ENCODE results near the gene WDR64.

The WDR64 gene

GRCh38 chr1:241839369-241839979, 187.4 kb downstream of the WDR64 start:
- no peak for DNase-seq (ENCODE audit: low spot score)

- DNase-seq (ENCODE audit: low spot score), result no peak
These were observed 188.1 kb downstream of the WDR64 start for GRCh38 chr1:241840164-241840563.

GRCh38 chr1:241841691-241842090, 189.6 kb downstream of the WDR64 start:
- DNase-seq (ENCODE audit: low spot score), result no peak

- no peak for DNase-seq (ENCODE audit: low spot score)
These were observed 190.5 kb downstream of the WDR64 start for GRCh38 chr1:241842565-241842964.

- no peak for DNase-seq (ENCODE audit: low spot score)
These were observed 192.5 kb downstream of the WDR64 start for GRCh38 chr1:241844593-241844992.

GRCh38 chr1:241846375-241846774, 194.3 kb downstream of the WDR64 start:
- no peak for DNase-seq (ENCODE audit: low spot score)

- no peak for DNase-seq (ENCODE audit: low spot score)
These were observed 194.9 kb downstream of the WDR64 start for GRCh38 chr1:241846862-241847539.

- DNase-seq (ENCODE audit: low spot score), result no peak
These were observed 195.4 kb downstream of the WDR64 start for GRCh38 chr1:241847540-241847795.

- peak; percentile 93 for DNase-seq (ENCODE audit: low spot score)
These were observed 196.0 kb downstream of the WDR64 start, which contains the start of gene EXO1 for GRCh38 chr1:241847796-241848685. Gene EXO1 (plus strand): TSS chr1:241848204. CDS start chr1:241850426, 2,222 bp downstream.

- no peak for DNase-seq (ENCODE audit: low spot score)
These were observed 196.7 kb downstream of the WDR64 start for GRCh38 chr1:241848686-241849344.

GRCh38 chr1:241849345-241849695, 197.2 kb downstream of the WDR64 start:
- no peak for DNase-seq (ENCODE audit: low spot score)

Data from cerebellar cortex (tissue), 1 donor.